ENCODE results near the gene KCNQ1. TPM values are rescaled to one million over a fixed set of nuclear protein-coding genes. Genes with fewer than 3 reads are reported as not detected.

The KCNQ1 gene
- total and polyA plus RNA-seq, 2 of the 13 experiments (the other 11 are each of a cell fraction or from before 2014, with no cell fraction given): 0.02 to 0.08 TPM

DNA sequence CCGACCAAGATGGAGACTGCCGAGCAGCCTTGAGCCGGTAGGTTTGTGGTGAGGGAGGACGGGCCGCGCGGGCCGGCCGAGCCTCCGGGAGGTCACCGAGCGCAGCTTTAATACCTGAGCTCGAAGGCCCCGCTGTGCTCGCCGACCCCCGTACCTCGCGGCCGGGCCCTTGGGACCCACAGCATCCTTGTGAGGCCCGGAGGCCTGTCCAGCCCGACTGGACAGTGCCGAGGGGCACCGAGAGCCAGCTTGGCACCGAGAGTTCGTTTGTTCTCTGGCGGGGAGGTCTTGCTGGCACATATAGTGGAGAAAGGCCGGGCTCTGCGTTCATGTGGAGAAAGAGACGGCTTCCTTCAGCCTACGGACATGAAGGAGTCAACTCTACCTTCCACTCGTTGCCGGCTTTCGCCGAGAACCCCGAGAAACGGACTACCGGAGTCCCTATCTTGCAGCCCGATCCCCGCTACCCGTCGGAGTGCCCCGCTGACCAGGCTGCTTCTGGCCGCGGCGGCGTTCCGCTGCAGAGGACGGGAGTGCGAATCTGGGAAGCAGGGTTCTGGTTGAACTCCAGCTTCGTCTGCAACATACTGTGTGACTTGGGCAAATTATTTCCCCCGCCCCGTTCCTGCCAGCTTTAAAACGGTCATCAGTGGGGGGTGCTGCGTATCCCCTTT, 43.9 kb upstream of the KCNQ1 start (continued):
- TF ChIP-seq MED13 (CRISPR knock-in tag; IDR thresholded peaks at IDR 0.05) (peak; percentile 37; the same call in 1 of the 2 replicates), ZNF782 (CRISPR knock-in tag; IDR thresholded peaks at IDR 0.05; ENCODE audit: borderline replicate concordance) (peak; percentile 39; the same call in 1 of the 2 replicates), SRF (IDR thresholded peaks at IDR 0.05; ENCODE audit: low read depth, low read length) (no peak), ZMYM3 (CRISPR knock-in tag; IDR thresholded peaks at IDR 0.05) (no peak), ZMAT3 (CRISPR knock-in tag; conservative IDR thresholded peaks at IDR 0.05) (no peak; the same call in 1 of the 2 replicates), ZNF891 (CRISPR knock-in tag; IDR thresholded peaks at IDR 0.05) (peak; percentile 53; the same call in 1 of the 2 replicates), ZNF180 (CRISPR knock-in tag; IDR thresholded peaks at IDR 0.05; ENCODE audit: borderline replicate concordance, low read depth) (no peak), ZNF232 (CRISPR knock-in tag; IDR thresholded peaks at IDR 0.05; ENCODE audit: borderline replicate concordance) (peak; percentile 79; the same call in 1 of the 2 replicates), HOXA5 (CRISPR knock-in tag; IDR thresholded peaks at IDR 0.05) (peak; percentile 84), MIXL1 (CRISPR knock-in tag; IDR thresholded peaks at IDR 0.05) (no peak), ZNF75D (CRISPR knock-in tag; IDR thresholded peaks at IDR 0.05; ENCODE audit: borderline replicate concordance) (0 out of 2 replicates have a peak, but pooled peaks have one; percentile 29), ASH2L (IDR thresholded peaks at IDR 0.05; ENCODE audit: insufficient read length, low read depth, low read length) (peak; percentile 74), ZFY (CRISPR knock-in tag; IDR thresholded peaks at IDR 0.05) (peak; percentile 95), HOXD1 (CRISPR knock-in tag; IDR thresholded peaks at IDR 0.05) (peak; percentile 9; the same call in 1 of the 2 replicates), ZSCAN20 (CRISPR knock-in tag; IDR thresholded peaks at IDR 0.05; ENCODE audit: borderline replicate concordance) (0 out of 2 replicates have a peak, but pooled peaks have one; percentile 78), ZNF567 (CRISPR knock-in tag; IDR thresholded peaks at IDR 0.05; ENCODE audit: borderline replicate concordance) (no peak), SNAPC2 (CRISPR knock-in tag; IDR thresholded peaks at IDR 0.05) (0 out of 2 replicates have a peak, but pooled peaks have one; percentile 32), ZNF235 (CRISPR knock-in tag; IDR thresholded peaks at IDR 0.05; ENCODE audit: borderline replicate concordance) (0 out of 2 replicates have a peak, but pooled peaks have one; percentile 69), HNRNPL (IDR thresholded peaks at IDR 0.05; ENCODE audit: low read depth, low read length) (0 out of 2 replicates have a peak, but pooled peaks have one; percentile 12), FOXM1 (CRISPR knock-in tag; IDR thresholded peaks at IDR 0.05) (no peak)
- TF ChIP-seq, protein P1, sequence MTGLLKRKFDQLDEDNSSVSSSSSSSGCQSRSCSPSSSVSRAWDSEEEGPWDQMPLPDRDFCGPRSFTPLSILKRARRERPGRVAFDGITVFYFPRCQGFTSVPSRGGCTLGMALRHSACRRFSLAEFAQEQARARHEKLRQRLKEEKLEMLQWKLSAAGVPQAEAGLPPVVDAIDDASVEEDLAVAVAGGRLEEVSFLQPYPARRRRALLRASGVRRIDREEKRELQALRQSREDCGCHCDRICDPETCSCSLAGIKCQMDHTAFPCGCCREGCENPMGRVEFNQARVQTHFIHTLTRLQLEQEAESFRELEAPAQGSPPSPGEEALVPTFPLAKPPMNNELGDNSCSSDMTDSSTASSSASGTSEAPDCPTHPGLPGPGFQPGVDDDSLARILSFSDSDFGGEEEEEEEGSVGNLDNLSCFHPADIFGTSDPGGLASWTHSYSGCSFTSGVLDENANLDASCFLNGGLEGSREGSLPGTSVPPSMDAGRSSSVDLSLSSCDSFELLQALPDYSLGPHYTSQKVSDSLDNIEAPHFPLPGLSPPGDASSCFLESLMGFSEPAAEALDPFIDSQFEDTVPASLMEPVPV (CRISPR knock-in tag; IDR thresholded peaks at IDR 0.05): no peak
- TF ChIP-seq, protein P2, sequence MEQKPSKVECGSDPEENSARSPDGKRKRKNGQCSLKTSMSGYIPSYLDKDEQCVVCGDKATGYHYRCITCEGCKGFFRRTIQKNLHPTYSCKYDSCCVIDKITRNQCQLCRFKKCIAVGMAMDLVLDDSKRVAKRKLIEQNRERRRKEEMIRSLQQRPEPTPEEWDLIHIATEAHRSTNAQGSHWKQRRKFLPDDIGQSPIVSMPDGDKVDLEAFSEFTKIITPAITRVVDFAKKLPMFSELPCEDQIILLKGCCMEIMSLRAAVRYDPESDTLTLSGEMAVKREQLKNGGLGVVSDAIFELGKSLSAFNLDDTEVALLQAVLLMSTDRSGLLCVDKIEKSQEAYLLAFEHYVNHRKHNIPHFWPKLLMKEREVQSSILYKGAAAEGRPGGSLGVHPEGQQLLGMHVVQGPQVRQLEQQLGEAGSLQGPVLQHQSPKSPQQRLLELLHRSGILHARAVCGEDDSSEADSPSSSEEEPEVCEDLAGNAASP (CRISPR knock-in tag; IDR thresholded peaks at IDR 0.05; ENCODE audit: borderline replicate concordance): no peak
- TF ChIP-seq, protein P3, sequence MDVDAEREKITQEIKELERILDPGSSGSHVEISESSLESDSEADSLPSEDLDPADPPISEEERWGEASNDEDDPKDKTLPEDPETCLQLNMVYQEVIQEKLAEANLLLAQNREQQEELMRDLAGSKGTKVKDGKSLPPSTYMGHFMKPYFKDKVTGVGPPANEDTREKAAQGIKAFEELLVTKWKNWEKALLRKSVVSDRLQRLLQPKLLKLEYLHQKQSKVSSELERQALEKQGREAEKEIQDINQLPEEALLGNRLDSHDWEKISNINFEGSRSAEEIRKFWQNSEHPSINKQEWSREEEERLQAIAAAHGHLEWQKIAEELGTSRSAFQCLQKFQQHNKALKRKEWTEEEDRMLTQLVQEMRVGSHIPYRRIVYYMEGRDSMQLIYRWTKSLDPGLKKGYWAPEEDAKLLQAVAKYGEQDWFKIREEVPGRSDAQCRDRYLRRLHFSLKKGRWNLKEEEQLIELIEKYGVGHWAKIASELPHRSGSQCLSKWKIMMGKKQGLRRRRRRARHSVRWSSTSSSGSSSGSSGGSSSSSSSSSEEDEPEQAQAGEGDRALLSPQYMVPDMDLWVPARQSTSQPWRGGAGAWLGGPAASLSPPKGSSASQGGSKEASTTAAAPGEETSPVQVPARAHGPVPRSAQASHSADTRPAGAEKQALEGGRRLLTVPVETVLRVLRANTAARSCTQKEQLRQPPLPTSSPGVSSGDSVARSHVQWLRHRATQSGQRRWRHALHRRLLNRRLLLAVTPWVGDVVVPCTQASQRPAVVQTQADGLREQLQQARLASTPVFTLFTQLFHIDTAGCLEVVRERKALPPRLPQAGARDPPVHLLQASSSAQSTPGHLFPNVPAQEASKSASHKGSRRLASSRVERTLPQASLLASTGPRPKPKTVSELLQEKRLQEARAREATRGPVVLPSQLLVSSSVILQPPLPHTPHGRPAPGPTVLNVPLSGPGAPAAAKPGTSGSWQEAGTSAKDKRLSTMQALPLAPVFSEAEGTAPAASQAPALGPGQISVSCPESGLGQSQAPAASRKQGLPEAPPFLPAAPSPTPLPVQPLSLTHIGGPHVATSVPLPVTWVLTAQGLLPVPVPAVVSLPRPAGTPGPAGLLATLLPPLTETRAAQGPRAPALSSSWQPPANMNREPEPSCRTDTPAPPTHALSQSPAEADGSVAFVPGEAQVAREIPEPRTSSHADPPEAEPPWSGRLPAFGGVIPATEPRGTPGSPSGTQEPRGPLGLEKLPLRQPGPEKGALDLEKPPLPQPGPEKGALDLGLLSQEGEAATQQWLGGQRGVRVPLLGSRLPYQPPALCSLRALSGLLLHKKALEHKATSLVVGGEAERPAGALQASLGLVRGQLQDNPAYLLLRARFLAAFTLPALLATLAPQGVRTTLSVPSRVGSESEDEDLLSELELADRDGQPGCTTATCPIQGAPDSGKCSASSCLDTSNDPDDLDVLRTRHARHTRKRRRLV (CRISPR knock-in tag; IDR thresholded peaks at IDR 0.05): peak; percentile 39; the same call in 1 of the 2 replicates

Data from HepG2 (cell line).